Measurements from ENCODE around the gene TNS4.

Gene TNS4

DNA sequence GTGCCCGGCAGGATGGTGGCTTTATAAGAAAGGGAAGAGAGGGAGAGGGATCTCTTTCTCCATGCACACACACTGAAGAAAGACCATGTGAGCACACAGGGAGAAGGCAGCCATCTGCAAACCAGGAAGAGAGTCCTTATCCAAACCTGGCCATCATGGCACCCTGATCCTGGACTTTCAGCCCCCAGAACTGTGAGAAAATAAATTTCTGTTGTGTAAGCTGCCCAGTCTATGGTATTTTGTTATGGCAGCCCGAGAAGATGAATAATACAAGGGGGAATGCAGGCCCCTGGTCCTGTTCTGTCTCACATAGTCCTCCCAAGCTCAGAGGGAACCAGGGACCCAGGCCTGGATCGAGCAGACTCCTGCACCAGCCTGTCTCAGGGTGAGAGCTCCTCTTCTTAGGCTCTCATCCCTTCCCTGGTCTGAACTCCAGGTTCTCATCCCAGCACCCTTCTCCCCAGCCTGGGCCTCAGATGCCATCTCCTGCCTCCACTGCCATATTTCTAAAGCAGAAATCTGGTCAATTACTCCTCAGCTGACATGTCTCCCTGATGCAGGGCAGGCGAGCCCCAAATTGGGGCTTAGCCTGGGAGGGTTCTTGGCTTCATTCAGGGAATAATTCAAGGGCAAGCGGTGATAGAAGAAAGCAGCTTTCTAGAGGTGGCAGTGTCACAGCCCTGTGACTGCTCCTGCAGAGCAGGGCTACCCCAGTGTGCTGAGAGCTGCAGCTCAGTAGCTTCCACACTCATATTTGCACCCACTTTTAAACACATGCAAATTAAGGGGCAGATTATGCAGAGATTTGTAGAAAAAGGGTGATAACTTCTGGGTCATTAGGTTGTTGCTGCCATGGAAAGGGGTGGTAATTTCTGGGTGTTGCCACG, 29.3 kb downstream of the TNS4 start:
- no peak for FAIRE-seq

DNA sequence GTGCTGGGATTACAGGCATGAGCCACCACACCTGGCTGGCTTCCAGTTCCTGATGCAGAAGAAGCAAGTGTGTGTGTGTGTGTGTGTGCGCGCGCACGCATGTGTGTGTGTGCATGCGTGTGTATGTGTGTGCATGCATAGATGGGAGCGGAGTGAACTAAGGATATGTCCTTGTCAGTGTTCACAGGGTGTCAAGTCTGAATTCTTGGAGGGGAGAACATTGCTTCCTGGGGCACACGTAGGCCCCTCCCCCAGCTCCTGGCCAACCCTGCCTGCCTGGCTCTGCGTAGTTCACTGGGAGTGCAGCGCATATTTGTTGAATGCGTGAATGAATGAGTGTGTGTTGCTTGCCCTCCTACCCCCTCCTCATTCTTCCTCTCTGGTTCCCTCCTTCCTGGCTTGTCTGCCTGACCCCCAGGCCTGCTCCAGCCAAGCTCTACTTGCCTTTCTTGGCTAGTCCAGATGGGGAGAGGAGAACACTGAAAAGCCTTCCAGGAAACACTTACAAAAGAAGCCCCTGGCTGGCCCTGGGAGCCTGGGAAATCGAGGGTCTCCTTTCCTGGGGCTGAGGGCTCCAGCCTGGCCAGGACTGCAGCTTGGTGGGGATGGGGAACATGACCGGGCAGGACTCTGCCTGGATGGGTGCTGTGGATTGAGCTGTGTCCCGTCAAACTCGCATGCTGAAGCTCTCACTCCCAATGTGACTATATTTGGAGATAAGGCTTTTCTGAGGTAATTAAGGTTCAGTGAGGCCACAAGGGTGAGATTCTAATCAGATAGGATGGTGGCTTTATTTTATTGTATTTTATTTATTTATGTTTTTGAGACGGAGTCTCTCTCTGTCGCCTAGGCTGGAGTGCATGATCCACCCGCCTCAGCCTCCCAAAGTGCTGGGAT, 30.2 kb downstream of the TNS4 start:
- FAIRE-seq: no peak

DNA sequence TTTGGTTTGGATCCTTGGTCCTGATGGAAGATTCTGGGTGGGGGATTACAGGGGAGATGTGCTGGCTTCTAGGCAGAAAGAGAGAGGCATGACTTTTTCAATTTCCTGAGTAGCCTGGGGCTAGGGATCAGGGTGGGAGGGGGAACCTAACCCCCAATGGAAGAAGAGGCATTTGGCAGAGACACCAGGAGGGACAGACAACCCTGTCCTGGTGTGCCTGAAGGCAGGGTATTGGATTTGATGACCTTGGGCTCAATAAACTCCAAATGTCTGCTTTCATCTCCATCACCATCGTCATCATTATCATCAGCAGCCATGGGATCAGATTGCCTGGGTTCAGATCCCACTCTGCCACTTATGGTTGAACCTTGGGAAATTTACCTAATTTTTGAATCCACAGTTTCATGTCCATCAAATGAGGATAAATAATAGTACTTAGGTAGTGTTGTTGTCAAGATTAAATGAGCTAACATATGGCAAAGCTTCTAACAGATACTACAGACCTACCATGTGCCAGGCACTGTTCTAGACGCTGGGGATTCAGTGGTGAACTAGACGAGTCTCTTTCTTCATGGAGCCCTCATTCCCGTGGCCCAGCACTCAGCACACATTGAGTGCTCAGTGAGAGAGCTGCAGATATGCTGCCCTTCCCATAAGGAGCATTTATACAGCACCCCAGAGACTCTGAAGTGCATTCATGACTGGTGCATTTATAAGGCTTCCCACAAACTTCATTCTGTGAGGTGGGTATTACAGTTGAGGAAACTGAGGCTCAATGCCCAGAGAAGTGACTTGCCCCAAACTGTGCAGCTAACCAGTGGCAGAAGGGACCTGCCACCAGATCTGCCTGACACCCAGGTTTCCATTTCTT, 31.4 kb downstream of the TNS4 start:
- no peak for FAIRE-seq

DNA sequence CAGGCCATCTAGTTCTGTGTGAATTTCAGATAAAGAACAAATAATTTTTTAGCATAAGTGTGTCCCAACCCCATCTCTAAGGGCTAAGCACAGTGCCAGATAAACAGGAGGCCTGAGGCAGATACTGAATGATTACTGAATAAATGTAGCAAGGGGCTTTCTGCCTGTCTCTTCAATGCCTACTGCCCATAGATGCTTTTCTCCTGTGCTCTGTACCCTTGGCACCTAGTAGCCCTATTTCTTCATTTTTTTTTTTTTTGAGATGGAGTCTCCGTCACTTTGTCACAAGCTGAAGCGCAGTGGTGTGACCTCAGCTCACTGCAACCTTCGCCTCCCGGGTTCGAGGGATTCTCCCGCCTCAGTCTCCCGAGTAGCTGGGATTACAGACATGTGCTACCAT, 32.9 kb downstream of the TNS4 start:
- FAIRE-seq: no peak

DNA sequence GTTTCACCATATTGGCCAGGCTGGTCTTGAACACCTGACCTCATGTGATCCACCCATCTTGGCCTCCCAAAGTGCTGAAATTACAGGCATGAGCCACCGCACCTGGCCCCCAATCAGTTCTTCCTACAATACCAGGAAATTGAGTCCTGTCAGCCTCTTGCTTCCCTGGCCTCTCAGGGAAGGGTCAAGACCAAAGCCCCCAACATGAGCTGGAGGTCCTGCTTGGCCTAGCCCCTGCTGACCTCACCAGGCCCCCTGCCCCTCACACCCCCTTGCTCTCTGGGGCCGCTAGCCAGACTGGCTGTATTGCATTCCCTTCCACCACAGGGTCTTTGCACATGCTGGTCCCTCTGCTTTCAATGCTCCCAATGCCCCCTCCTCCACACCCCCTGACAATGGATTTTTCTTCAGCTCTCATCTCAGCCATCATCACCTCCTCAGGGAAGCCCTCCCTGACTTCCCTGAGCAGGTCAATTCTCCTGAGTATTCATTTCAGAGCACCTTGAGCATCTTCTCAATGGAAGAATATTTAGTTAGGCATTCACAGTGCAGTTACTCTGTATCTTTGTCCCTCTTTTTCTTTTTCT, 34.0 kb downstream of the TNS4 start:
- no peak for FAIRE-seq

DNA sequence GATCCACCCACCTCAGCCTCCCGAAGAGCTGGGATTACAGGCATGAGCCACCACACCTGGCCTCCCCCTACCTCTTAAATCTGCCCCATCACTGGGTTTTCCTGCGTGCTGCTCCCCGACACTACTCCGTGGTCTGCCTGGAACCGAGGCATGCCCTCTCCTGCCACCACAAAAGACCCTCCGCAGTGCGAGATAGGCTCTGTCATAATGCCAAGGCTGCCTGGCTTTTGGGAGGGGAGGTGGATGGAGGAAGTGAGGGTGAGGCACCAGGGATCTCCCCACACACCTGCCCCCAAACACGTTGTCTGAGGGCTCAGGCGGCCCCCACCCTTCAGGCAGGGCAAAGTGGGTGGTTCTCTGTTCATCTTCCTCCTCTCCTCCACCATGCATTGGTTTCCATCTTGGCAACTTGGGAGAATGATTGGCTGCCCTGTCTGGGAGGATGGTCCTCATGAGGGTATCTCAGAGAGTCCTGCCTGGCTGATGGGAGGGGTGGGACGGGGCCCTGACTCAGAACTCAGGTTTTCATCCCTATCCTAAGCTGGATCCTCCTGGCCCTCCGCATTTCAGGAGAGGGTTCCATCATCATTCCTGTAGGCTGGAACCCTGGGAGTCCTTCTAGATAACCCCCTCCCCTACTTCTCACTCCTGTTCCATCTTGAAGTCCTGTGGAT, 35.0 kb downstream of the TNS4 start:
- FAIRE-seq: no peak

DNA sequence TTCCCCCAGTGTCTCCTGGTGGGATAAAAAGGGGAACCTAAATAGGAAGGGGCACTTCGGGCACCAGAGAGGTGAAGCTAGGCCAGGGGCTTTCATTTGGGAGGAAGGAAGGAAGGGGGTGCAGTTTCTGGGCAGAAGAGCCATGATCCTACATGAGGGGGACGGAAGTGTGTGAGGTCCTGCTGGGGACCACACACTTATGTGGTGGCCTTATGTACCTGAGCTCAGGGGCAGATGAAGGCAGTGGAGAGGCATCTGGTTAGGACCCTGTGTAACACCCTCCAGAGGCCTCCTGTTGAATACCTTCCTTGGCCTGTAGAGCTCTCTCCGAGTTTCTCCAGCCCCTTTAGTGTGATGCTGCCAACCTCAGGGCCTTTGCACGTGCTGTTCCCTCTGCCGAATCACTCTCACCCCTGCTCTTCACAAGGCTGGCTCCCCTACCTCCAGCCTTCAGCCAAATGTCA, 37.0 kb downstream of the TNS4 start:
- no peak for FAIRE-seq

DNA sequence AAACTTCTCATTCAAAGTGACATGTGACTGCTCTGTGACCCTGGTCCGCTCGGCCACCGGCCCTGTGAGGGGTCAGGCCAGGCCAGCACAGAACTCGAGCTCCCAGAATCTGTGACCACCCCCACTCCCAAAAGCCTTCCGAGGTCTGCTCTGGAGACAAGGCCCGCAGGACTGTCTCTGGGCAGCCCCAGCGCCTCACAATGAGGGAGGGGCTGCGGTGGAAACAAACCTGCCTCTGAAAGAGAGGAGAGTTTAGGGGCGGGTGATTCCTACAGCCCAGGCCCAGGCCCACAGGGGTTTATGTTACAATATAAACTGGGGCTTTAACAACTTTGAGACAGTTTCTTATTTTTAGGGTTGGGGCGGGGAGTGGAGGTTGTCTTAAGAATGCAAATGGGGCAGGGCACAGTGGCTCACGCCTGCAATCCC, 38.3 kb downstream of the TNS4 start:
- FAIRE-seq: no peak

DNA sequence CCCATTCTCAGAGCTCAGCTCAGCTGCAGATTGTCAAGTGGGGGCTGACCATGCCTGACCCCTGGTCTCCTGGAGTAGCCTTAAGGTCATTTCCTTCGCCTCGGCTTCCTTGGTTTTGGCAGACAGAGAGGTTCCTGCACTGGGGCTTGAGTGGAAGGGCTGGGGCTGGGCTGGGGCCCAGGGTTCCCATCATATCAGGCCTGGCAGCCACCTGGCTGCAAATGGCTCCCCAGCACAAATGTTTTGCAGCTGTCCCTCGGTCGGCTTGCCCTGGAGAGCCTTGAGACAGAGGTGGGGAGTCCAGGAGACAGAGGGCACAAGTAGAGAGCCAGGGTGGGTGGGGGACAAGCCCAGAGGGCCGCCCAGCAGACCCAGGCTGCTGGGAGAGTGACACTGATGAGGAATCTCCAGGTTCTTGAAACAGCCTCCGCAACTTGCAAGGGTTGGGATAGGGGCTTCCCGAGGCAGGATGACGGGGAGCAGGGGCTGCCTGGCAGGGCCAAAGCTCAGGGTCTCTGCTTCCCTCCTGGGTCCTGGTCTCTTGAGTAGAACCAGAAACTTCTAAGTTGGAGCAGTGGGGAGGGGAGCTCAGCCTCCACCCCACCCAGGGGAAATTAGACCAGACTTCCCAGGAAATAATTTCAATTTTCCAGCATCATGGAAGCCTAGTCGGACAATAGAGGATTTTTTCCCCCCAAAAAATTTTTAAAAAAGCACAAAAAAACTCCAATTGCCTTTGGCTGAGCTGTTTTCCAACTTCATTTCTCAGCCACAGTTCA, 38.9 kb downstream of the TNS4 start:
- FAIRE-seq: no peak

DNA sequence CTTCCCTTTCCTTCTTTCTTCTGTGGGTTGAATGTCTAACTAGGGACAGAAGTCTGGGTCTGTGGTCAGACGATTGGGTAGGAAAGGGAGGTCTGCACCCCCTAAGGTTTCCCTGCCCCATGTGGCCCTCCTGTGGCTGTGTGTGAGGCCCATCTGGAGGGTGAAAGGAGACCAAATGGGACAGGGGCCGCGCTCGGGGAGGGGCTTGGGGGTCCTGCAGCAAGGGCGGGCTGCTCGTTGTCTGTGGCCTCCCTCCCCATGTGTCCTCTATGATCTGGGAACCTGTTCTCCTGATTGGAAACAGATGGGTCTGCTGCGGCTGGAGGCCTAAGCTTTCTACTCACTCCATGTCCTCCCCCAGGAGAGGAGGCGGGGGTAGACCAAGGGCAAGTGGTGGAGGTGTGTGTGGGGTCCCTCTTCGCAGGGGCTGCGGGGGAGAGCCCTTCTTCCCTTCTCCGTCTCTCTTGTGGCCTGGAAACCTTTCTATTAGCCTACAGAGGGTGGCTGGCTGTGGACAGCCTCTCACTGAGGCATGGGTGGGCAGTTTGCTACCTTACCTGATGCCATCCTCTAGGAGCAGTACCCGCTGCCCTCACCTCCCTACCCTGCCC, 39.6 kb downstream of the TNS4 start:
- no peak for FAIRE-seq

DNA sequence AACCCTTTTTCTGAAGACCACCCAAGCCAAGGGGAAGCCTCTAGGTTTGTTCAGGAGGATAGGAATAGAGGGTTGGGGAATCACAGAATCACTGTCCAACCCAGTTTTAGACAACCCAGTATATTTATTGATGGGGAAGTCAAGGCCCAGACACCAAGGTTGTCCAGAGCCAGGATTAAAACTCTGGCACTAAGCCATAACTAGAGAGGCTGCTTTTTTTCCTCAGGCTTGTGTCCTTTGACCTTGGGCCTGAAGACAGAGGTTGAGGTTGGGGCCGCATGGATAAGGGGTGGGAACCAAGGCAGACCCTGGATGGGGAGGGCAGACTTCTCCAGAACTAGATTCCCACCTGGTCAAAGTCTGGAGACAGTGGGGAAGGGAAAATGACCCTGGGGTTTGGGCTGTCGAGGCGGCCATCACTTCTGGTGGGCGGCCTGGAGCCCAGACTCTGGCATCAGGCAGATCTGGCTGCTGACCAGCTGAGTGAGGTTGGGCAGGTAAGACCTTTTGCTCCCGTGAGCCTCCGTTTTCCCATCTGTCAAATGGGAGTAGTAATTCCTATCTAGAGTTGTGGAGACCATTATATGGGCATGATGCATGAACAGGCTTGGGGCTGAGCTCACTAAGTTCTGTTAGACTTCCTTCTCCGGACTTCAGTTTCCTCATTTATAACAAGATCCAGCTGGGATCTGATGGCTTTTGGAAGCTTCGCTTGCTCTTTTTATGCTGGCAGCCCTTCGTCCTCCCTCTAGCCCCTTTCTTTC, 40.3 kb downstream of the TNS4 start:
- no peak for FAIRE-seq

DNA sequence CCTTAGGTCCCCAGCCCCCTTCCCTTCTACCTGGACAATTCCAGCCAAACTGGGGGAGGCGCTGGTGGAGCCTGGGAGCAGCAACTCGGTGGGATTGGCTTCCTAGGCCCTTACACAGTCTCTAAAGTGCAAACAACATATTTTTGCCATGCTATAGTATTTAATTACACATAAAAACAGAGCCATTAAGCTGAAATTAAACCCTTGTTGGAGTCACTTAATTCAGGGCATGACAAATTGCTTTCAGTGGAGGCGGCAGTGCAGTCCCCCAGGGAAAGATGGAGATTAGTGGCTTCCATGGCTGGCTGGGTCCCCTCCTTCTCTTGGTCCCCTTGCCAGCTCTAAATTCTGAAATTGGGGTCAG, 40.8 kb downstream of the TNS4 start:
- no peak for FAIRE-seq

DNA sequence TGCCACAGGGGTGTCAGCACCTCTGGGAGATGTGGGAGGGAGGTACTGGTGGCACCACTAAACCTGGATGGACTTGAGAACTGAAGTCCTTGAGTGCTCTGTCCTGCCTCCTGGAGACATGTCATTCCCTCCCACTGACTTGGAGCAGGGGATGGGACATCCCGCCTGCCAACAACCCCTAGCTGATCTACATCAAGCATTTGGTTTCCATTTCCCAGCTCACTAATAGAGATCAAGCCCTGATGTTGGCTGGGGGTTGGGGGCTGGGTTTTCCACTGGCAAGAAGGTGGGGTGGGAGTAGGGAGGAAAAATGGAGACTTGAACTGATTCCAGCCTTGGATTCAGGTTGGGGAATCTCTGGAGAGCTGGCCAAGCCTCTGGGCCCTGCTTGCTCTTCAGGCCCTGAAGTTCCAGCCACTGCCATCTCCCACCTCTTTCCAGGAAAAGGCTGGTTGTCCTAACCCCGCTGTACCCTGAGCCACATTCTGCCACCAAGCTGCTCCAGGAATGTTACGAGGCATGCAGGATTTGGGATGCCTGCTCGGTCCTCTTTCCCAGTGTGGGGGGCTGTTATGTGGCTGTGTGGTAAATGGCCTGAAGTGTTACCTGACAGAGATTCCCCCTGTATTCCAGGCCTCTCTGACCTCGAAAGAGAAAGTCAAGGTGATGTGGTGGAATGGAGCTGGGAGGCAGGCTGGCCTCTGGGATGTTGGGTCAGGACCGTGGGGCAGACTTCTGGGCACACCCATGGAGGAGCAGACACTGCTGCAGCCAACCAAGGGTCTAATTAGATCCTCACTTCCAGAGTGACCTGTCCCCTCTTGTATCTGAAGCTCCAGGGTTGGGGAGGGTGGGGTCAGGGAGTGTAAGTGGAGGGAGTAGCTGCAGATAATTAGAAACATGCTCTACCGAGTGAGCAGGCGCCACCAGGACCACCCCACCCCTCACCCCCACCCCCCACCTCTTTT, 41.5 kb downstream of the TNS4 start:
- no peak for FAIRE-seq

DNA sequence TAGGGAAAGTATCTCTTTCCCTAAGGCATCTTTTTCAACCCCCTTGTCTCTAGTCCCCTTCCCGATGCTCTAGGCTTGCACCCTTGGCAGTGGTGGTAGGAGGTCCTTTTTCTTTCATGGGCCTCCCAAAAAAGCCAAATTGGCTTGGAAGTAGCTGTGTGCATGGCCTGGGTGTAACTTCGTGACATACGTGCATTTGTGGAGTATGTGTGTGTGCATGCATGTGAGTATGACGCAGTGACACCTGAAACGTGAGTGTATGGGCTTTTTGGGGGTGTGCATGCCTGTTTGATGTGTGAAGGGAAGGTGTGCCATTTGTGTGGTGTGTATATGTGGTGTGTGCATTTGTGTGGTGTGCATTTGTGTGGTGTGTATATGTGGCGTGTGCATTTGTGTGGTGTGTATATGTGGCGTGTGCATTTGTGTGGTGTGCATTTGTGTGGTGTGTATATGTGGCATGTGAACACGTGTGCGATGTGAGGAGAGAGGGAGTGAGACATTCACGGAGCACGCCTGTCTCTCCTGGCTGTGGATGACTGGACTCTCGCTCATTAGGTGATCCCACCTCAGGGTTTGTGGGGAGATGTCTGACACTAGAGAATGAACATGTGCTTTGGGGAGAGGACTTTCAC, 42.5 kb downstream of the TNS4 start:
- no peak for FAIRE-seq

DNA sequence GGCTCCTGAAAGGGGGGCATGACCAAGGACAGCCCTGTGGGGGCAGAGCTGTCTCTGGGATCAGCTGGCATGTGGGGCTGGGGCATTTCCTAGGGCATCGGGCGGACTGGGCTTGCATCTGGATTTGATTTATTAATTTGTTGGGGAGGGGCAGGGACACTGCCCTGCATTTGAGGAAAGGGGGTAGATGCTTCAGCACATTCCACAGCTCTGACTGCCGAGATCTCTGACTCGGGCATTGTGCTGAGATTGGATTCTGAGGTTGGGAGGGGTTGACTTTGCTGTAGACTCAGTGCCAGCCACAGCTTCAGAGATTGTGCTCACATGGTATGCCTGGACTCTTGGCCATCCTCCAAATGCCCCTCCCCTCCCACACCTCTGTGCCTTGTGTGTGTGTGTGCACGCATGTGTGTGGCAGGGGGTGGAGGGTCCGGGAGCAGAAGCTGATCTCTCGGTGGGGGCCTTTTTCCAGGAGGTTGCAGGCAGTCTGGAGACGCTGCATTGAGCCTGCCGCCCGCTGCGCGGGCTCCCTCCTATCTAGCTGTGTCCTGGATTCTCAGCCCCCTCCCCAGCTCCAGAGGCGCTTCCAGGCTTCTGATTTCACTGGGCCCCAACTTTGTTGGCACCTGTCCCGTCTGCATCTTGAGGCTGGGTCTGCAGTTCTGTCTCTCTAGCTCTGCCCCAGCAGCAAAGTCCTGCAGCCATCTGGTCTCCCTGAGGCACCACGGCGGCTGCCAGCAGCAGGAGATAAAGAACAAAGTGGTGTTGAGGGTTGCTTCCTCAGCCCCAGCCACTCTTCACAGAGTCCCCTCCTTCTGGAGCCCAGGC, 43.2 kb downstream of the TNS4 start:
- FAIRE-seq: no peak

DNA sequence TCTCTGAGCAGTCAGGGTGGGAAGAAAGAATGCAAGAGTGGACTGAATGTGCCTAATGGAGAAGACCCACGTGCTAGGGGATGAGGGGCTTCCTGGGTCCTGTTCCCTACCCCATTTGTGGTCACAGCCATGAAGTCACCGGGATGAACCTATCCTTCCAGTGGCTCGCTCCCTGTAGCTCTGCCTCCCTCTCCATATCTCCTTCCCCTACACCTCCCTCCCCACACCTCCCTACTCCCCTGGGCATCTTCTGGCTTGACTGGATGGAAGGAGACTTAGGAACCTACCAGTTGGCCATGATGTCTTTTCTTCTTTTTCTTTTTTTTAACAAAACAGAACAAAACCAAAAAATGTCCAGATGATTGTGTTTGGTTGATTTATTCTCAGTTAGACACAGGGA, 44.1 kb downstream of the TNS4 start:
- FAIRE-seq: no peak

DNA sequence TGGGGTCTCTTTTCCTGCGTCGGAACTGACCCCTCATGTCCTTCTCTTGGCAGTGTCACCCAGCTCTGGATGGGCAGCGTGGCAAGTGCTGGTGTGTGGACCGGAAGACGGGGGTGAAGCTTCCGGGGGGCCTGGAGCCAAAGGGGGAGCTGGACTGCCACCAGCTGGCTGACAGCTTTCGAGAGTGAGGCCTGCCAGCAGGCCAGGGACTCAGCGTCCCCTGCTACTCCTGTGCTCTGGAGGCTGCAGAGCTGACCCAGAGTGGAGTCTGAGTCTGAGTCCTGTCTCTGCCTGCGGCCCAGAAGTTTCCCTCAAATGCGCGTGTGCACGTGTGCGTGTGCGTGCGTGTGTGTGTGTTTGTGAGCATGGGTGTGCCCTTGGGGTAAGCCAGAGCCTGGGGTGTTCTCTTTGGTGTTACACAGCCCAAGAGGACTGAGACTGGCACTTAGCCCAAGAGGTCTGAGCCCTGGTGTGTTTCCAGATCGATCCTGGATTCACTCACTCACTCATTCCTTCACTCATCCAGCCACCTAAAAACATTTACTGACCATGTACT, 44.9 kb downstream of the TNS4 start:
- FAIRE-seq: no peak

Data from G401.6 (cell line).